ENCODE results near the gene ANO1.

ANO1 gene

DNA sequence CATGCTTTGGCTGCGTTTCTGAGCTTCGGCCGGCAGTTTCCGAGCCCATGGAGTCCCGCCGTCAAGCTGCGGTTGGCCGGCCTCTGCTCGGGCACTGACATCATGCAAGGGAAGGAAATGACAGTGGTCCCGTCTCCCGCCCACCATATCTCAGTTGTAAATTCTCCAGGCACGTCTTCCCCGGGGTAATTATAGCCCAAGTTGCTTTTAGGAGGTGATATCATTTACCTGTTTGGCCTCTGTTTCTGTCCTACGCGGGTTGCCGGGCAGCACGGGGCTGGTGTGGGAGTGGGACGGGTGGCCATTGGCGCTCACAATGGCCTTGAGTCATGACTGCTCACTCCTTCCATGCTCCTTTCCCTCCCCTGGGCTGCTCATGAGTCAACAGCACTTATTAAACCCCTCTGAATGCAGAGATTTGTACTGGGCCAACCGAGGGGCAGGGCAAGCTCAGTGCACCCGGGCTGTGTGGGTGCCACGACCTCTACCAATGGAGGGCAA is 4.2 kb upstream of the ANO1 start:
- no peak for DNase-seq

DNA sequence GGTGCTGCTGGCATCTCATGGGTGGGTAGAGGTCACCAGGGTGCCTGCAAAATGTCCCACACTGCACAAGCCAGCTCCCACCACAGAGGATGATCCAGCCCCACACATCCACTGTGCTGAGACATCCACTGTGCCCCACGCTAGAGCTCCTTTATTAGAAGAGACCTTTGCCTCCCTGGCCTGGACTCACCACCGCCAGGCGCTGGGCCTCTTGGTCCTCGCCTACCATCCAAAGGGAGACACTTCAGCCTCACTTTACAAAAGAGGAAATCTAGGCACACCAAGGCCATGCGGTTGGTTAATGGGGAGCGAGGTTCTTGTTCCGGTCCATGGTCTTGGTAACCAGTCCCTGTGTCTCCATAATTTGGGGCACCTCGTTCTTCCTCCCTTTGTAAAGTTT is 3.4 kb upstream of the ANO1 start:
- DNase-seq = no peak

DNA sequence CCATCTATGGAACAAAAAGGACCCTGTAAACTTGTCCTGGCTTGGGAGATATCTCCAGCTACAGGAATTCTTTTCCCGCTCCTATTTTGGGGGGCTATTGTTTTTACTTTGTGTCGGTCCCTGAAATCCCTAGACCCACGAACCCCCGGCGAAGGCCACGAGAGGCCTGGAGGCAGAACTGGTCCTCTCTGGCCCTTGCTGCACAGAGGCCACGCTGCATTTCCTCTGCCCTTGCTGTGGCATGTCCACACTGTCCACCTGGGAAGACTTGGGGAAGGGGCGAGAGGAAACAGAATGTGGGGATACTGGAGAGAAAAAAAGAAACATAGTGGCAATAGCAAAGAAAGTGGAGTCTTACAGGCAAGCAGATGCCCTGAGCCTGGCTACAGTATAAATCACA is 2.3 kb upstream of the ANO1 start:
- DNase-seq = no peak

DNA sequence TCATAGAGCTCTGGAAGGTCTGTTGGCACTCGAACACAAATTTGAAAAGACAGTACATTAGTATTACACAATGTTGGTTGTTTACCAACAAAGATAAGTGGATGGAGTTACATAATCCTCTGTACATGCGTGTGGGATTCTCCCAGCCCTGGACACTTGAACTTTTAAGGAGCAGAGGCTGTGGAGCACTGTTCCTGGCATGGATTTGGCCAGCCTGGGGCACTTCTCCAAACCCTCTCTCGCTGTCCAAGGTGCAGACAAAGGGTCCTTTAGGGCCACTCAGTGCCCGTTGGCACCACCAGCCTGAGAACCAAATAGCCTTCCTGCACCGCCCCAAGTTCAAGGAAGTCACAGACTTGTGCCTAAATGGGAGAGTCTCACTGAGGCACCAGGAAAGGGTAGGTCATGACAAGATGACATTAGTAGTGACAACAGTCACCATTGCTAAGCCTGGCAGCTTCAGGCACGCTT is 1.6 kb upstream of the ANO1 start:
- no peak for DNase-seq

DNA sequence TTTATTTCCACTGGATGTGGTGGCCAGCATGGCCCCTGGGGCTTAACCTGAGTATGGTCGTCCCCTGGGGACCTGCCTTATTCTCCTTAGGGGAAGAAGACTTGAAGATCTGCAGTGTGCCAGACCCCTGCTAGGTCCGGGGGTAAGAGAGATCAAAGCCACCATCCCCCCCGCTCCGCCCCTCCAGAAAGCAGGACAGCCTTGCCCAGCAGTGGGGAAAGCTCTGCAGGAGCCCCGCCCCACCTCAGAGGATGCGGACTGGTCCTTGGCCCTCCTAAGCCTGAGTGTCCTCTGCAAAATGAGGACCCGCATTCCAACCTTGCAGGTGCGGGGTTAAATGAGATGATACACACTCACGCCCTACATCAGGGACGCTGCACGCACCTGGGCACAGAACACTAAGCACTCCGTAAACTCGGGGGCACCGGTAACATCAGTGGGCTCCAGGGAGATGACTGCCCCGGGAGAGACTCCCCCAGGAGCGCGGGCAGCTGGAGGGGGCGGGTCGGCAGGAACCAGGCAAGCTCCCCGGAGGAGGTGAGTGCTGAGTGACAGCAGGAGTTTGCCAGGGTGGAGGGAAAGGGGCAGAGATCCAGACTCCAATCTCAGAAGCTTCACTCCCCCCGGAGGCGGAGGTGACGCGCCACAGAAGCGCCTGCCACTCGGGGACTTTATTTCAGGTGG is 564 bp upstream of the ANO1 start:
- no peak for DNase-seq

DNA sequence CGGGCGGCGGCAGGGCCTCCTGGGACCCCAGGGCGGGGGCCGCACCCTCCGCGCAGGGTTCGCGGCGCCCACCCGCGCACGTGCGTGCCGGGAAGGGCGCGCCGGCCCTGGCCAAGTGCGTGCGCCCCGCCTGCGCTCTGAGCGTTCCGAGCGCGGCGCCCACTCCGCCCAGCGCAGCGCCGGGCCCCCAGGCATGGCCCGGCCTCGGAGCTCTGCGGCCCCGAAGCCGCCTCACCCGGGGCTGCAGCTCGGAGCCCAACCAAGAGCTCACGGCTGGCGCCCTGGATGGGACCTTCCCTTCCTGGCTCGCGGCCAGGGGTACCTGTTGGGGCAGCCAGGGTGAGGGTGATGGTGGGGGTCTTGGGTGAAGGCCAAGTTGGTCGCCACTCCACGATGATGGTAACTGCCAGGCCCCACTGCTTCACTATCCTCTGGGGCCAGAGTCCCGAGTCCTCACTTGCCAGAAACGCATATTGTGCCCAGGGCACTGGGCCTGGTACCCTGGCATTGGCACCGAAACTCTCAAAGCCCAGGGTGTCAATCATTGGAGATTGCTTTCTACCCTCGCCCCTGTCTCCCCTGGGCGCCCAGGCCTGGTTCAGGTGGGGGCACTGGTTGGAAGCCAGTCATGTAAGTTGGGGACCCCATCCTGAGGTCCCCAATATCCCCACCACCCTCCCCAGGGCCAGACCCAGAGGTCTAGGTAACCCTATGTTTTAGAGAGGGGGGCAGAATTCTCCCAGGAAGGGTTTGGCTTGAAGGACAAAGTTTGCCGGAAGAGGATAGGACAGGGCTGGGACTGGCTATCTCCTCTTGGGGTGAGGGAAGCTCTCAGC is 882 bp downstream of the ANO1 start:
- no peak for DNase-seq

DNA sequence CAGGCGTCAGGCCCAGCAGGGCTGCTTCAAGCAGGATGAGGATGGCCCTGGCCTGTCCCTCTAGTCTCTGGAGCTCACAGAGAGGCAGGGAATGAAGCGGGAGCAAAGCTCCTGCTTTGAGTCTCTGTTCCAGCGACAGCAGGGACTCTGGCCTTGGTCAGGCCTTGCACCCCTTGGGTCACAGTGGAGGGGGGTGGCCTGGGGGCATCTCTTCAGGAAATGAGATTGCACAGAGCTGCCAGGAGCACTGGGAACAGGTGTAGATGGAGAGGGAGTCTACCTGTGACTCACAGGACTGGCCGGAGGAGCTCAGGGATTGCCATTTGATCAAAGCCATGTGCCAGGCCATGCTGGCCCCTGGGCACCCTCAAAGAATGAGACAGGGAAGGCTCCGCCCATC is 1.6 kb downstream of the ANO1 start:
- no peak for DNase-seq

DNA sequence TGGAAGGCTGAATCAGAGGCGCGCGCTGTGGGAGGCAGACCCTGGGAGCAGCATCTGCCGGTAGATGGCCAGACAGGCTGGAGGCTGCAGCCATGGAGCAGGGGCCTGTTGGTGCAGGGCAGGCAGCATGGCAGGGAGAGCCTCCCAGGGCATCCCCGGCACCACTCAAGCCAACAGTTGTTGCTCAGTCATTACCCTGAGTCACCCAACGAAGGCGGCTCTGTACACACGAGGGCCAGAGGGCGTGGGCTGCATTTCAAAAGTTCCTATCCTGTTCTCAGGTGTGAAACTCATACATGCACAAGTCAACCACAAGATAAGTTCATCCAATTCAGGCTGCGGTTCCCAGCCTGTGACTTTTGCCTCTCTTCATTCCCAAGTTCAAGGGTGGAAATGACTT is 2.6 kb downstream of the ANO1 start:
- no peak for DNase-seq

DNA sequence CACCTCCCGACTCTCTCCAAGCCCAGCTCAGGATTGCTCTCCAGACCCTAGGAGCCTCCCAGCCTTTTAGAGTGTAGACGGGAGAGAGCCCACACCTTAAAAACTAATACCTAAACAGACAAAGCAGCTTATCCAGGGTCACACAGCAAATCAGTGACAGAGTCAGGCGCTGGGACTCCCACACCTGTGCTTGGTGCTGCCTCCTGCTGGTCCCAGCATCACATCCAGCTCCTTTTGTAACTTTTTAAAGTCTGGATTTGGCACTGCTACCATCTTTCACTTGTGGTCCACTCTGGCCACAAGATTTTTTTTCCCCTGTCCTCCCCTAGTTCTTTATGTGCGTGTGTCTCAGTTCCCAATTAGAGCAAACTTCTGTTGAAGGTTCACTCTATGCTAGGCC is 4.7 kb downstream of the ANO1 start:
- no peak for DNase-seq

DNA sequence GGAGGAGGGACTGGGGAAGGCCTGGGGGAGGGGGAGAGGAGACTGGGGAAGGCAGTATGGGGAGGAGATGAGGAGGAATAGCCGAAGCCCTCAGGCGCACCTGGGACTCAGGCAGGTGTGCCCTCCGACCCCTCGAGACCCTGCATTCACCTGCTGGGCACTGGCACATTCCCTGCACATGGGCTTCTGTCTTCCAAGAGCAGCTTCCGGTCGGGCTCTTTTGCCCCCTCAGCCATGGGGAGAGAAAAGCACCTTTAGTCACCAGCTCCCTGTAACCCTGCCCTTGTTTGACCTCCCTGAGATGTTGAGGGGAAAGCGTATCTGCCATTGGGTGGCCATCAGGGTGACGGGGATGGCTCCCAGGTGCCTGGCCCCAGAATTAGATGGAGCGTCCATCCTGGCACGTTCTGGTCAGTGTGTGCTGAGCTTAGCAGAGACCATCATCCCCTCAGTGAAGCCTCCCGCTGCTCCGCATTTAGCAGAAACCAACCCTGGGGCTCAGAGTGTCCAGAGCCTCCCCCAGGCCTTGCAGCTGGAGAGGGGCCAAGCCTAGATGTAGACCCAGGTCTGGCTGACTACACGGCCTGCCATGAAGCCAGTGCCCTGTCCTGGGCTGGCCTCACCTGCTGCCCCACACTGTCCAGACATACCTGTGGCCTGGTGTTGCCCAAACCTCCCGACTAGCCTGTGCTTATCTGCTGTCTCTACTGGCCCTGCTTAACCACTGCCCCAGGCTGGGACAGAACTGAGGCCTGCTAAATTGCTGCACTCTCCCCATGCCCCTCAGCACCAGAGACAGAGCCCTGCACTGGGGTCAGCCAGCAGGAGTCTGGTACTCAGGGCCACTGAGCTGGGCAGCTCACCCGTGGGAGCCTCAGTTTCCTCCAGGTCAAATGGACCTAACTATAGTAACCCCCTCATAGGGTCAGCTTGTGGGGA is 6.2 kb downstream of the ANO1 start:
- no peak for DNase-seq

DNA sequence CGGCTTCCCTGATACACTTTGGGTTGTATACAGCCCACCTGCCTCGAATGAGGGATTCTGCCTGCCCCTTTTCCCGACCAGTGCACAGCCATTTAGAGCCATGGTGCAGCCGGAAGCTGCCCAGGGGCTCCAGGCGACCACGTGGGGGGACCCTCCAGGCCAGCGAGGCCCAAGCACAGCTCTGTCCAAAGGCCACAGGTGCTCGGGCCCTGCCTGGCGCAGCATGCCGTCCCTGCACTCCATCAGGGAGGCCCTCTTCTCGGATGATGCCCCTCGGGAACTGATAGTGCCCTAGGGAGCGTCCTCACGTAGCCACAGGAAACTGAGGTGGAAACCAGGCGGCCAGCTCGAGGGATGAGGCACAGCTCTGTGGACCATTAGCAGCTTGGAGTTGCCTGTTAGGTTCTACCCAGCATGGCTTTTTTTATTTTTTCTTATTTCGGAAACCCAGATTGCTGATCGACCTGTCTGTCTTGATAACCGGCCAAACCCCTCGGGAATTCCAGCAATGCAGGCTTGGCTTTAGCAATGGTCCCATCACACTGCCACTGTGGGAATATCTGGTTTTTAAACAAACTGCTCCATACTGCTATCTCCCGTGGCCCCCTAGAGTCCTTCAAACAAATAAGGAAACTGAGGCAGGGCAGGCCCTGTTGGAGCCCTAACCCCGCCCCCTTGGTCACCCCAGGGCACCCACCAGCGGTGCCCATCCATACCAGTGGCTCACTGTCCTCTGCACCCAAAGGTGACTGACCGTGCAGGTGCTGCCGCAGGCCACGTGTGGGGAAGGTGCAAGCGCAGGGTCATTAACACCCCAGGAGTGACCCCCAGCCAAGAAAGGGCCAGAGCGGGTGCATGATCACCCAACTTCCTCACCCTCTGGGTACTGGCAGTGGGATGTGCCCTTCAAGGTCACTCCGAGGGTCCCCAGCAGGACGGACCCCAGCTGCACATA is 8.0 kb downstream of the ANO1 start:
- no peak for DNase-seq

DNA sequence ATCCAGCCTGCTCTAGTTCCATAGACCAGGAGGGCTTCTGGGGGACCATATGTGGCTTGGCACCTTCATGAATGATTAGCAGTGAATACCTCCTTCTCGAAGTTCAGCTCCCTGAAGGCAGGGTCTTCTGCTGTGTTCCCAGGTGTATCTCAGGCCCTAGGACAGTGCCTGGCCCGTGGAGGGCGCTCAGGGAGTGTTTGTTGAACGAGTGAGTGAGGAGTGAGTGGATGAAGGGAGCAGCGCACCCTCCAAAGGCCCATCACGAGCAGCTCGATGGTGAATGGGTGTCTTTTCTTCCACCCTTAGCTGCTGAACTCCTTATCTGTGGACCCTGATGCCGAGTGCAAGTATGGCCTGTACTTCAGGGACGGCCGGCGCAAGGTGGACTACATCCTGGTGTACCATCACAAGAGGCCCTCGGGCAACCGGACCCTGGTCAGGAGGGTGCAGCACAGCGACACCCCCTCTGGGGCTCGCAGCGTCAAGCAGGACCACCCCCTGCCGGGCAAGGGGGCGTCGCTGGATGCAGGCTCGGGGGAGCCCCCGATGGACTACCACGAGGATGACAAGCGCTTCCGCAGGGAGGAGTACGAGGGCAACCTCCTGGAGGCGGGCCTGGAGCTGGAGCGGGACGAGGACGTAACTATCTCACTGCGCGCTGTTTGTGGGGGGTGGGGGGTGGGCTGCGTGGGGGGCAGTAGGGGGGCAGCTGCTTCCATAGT is 9.5 kb downstream of the ANO1 start:
- no peak for DNase-seq

DNA sequence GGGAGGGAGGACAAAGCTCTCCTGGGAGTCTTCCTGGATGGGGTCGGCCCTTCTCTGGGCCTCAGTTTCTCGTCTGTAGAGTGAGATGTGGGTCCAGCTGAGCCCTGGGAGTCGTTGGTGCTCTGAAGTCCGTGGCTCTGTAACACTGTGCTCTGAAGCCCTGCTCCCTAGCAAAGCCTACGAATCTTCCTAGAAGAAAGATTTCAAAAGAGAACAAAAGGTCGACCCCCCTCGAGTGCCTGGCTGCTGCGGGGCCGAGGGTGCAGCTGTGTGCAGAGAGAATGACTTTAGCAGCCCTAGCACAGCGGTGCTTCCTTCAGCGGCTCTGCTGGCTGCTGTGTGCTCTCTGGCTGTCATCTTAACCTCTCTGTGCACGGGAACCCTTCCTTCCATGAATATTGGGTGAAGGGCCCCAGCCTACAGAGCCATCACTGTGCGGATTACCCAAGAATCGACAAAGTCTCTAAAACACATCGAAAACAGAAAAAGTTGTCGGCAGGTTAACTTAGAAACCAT is 10.7 kb downstream of the ANO1 start:
- no peak for DNase-seq

DNA sequence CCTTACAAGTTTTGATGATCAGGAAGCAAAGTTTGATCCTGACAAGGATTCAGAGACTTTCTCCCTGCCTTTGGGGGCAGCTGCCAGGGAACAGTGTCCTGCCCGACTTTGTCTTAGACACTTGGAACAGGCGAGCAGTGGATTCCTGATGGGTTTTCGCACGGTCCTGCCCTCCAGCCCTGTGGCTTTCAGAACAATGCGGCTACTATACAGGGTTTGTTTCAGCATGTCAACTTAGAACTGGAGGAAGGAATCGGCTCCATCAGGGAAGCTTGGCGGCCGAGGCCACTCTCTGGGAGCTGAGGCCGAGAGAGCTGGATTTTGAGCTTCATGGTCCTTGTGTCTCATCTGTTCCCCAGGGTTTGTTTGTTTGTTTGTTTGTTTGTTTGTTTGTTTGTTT is 11.5 kb downstream of the ANO1 start:
- DNase-seq = no peak

DNA sequence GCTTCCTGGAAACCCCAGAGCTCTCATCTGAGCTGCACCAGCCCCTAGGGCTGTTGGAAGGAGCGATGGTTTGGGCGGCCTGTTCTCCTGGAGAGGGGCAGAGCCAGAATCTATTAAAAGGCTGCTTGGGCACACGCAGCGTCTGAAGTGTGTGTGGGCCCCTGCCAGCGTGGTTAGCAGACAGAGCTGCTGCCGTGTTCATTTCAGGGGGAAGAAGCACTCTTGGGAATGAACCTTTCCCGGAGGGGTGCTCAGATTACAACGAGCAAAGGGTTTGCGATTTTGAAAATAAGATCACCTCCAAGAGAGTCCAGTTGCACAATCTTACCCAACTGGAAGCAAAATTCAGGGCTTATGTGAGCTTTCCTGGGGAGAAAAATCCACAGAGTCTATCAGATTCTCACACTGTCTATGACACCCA is 12.9 kb downstream of the ANO1 start:
- no peak for DNase-seq

DNA sequence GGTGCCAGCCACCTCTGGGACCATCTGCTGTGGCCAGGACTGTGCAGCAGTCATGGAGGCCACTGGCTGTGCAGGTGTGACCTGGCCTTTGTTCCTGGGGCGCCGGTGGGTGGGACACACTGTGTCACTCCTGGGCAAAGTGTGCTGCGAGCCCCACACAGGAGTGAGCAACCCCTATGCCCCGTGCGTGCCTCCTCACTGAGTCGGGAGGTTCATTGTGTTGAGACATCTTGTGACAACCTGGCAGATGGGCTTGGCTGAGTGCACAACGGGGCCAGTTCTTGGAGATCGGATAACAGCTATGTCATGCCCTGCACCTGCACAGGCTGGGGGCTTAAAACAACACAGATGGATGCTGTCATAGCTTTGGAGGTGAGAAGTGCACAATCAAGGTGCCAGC is 13.5 kb downstream of the ANO1 start:
- no peak for DNase-seq

DNA sequence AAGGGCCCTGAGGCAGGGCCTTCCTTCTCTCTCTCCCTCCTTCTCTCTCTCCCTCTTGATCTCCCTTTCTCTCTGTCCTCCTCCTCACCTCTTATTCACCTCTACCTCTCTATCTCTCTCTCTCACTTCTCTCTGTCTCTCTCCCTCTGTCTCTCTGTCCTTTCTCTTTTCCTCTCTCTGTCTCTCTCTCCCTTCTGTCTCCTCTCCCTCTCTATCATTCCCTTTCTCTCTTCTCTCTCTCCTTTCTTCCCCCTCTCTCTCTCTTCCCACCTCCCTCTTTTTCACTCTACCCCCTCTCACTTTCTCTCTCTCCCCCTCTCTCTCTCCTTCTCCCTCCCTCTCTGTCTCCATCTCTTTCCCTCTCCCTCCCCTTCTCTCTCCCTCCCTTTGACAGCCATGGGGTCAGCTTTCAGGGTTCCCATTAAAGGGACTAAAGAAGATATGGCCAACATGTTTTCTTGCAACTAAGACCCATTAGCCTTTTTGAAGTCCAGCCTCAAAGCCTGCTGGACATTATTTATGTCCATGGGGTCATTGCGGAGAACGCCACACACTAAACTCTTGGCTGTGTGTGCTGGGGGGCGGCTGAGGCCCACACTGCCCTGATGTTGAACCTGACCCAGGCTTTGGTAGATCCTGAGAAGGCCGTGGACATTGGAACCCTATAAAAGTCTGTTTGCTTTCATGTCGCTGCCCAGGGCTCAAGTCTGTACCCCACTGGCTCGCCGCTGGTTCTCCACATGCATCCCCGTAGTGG is 15.0 kb downstream of the ANO1 start:
- no peak for DNase-seq

DNA sequence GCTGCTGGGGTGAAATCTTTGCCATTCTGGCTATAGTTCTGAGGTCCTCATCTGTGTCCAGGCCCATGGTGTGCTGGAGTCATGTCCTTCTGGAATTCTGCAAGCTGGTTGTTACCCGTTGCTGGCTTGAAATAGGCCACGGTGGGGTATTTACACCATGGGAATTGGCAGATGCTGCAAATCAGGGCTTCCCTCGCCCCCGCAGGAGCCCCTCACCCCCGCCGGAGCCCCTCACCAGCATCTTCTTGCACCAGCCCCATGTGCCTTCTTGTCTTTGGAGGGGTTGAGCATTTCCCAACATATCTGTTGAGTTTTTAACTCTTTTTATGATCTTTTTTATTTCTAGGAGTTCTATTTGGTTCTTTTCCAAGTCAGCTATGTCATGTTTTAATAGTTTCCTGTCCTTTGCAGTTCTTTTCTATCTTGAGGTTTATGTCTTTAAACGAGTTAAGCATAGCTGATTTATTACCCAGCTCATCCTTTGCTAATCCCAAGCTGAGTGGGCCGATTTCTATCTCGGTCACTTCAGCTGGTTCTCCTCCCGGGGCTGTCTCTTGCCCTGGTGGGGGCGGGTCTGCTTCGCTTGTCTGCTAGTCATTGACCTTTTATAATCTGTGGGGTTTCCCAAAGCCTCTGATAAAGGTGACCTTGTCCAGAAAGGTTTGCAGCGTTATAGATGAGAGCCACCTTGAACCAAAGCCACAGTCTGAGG is 17.6 kb downstream of the ANO1 start:
- no peak for DNase-seq

DNA sequence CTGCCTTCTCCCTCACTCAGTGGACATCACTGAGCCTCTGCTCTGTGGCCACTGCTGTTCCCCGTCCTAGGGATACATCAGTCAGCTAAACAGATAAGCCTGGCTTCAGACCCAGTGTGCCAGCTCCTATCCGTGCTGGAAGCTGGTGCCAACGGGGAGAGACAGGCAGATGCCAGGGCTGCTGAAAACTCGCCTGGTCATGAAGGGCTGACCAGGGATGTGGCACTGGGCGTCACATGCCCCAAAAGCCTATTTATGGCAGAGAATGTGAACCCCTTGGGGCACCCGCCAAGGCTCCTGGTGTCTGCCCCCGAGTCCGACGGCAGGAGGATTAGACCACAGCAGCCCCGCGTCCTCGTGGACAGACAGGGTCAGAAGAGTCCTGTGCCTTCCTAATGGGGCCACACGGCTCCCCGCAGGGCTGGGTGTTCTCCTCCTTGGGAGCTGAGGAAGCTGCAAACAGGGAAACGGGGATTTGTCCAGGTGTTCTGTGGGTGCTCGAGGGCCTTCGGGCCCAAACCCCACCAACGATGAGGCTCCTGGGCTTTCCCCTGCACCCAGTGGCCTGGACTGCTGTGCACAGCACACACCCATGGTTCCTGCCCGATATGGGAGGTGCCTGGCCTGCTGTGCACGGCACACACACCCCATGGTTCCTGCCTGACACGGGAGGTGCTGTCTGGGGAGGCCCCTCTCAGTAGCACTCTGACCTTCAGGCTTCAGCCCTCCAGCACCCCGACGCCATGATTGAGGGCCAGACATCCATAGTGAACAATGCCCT is 19.9 kb downstream of the ANO1 start:
- DNase-seq = no peak

Measured in activated CD4-positive, alpha-beta T cell treated with anti-CD3 and anti-CD28 coated beads for 1 hour (primary cell).